IPS DF 4.7 (cell line): ENCODE data around the gene LAPTM5.

Source experiments
- DNase-seq: peaks from one replicate; pipeline ENCODE4 v3.0.0-alpha.2; 2013; ENCODE audit warnings: low spot score; ENCODE audit errors: extremely low read depth

LAPTM5 gene

GRCh38 chr1:30731109-30731805, 26.3 kb downstream of the LAPTM5 start:
- DNase-seq, result no peak

DNA sequence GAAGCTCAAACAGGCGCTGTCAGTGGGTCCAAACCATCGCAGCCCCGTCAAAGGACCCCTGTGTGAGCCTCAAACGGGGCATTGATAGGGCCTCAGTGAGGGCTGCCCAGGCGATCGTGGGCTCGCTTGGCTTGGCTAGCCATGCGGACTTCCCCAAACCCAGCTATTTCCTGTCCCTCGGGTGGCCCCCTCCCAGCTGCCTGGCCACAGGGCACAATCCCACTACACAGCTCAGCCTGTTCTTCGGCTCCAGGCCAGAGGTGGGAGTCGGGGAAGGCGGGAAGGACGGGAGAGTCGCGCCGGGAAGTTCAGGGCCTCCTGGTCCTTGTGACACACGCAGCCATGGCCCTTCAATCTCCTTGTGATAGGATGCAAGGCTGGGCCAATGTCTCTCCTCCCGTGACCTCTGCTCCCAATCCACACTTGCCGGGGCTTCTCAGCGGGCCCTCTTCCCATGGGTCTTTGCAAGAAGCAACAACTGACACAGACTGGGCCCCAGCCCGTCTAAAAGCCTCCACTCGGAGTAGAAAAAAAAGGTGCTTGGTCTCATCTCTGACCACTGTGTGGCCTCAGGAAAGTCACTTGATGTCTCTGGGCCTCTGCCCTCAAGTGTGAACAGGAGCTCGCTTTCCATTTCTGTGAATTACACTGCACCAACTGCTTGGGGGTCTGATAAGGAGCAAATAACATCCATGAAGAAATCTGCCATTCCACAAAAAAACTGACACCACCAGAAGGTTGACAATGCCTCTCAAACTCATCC, 27.0 kb downstream of the LAPTM5 start:
- DNase-seq, result no peak

- no peak for DNase-seq
These were observed 27.7 kb downstream of the LAPTM5 start for GRCh38 chr1:30729901-30730300.

GRCh38 chr1:30728832-30729638, 28.5 kb downstream of the LAPTM5 start:
- DNase-seq, result no peak

DNA sequence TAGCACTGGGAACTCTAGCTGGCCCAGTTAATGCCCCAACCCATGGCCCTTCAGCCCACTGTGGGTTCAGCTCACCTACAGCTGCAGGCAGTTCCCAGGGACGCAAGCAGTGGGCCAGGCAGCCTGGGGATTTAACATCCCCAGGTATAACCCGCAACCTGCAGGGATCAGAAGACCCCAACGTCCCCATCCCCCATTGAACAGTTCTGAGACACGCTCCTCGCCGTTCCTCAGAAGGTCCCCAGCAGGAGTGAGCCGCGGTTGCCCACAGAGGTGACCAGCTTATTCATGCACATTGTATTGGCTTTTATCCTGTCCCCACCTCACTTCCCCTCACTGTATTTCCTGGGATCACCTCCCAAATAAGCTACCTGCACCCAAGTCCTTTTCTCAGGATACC, 29.2 kb downstream of the LAPTM5 start:
- no peak for DNase-seq

- DNase-seq, result no peak
These were observed 29.8 kb downstream of the LAPTM5 start for GRCh38 chr1:30727824-30728223.

- no peak for DNase-seq
These were observed 30.5 kb downstream of the LAPTM5 start for GRCh38 chr1:30726773-30727684.

DNA sequence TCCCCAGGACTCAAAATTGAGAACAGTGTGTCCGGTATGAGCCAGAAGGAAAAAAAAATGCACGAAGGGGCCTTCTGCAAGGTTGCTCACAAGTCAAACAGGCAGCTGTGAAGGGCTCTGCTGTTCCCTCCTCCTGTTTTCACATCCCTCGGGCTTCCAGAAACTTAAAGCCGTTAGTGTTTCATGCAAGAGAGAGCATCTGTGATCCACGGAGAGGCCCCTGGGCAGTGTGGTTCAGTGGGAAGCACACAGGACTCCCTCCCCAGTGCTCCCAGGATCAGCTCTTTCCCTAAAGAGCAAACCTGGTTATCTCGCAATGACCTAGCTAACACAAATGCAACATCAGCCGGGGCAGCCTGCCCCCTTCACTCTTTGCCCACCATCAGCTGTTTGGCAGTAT, 31.3 kb downstream of the LAPTM5 start:
- DNase-seq, result no peak

GRCh38 chr1:30725450-30726095, 32.0 kb downstream of the LAPTM5 start:
- DNase-seq, result no peak

DNA sequence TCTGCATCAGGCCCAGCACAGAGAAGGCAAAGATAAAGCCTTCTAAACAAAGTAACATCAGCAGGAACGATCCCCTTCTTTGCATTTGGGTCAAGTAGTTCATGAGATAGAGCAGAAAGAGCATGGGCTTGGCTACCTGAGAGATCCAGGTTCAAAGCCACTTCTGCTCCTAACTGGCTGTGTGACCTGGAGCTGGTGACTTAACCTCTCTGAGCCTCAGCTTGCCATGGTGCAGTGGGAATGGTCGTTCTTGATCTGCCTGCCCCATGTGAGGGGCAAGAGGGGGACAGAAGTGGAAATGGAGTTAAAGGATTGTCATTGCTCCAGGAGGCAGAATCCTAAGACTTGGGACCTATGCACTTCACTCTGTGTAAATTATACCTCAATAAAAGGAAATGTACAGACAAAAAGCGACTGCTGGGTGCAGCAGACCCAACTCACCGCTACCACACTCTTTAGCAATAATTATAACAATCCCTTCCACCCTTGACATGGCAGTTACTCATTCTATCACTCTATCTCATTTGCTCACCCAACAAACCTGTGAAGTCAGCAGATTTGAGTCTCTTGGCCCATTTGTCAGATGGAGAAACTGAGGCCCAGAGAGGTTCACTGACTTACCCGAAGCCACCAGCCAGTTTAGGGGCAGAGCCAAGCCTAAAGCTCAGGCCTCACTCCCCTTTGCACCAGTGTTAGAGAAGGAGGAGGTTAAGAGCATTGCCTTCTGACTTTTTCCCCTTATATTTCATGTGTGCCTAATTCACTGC, 32.7 kb downstream of the LAPTM5 start:
- DNase-seq, result no peak

- no peak for DNase-seq
These were observed 33.4 kb downstream of the LAPTM5 start for GRCh38 chr1:30724175-30724574.

GRCh38 chr1:30723331-30723755, 34.2 kb downstream of the LAPTM5 start, which contains the start of gene MATN1:
Gene MATN1, minus strand, starts transcription at chr1:30723585. Its CDS starts 34 bp downstream, at chr1:30723551.
- no peak for DNase-seq

DNA sequence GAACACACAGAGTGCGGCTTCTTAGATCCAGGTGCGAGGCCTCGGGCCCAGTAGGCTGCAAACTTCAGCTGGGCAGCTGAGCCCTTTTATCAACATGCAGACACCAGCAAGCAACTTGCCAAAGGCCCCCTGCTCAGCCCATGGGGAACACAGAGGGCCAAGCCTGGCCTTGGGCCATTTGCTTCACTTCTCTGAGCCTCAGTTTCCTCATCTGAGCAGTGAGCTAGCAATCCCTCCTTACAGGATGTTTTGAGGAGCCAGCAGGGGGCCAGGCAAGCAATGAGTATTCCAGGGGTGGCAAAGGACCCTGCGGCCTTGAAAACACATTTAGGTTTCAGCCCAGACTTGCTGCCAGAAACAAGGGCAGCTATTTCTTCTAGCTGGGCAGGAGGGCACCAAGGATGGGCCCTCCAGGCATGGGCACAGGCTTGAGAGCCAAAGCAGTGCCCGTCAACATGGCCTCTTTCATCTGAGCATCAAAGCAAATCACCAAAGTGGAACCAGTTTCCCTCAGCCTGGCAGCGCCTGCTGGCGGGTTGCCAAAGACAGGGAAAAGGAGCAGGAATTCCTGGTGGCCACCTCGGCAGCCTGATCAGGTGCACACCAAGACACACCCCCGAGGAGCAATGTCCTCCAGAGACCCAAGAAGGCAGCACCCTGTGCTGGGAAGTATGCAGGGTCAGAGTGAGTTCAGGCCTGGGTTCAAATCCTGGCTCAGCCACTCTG, 35.6 kb downstream of the LAPTM5 start:
- no peak for DNase-seq

DNA sequence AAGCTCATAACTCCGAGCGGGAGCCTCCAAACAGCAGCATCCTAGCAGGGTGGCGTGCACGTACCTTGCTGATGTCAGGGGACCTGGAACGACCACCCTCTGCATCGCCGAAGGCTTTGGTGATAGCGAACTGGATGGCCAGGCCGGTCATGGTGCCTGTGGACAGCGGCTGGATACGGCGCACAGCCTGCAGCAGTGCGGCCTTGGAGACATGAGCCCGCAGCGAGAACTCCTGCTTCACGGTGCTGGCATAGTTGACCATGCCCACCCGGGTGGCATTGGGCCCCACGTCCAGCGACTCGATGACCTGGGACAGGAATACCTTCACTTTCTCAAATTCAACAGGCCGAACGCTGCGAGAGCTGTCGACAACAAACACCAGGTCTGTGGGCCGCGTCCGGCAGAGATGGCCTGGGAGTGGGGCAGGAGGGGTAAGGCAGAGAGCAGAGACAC, 36.2 kb downstream of the LAPTM5 start:
- no peak for DNase-seq

DNA sequence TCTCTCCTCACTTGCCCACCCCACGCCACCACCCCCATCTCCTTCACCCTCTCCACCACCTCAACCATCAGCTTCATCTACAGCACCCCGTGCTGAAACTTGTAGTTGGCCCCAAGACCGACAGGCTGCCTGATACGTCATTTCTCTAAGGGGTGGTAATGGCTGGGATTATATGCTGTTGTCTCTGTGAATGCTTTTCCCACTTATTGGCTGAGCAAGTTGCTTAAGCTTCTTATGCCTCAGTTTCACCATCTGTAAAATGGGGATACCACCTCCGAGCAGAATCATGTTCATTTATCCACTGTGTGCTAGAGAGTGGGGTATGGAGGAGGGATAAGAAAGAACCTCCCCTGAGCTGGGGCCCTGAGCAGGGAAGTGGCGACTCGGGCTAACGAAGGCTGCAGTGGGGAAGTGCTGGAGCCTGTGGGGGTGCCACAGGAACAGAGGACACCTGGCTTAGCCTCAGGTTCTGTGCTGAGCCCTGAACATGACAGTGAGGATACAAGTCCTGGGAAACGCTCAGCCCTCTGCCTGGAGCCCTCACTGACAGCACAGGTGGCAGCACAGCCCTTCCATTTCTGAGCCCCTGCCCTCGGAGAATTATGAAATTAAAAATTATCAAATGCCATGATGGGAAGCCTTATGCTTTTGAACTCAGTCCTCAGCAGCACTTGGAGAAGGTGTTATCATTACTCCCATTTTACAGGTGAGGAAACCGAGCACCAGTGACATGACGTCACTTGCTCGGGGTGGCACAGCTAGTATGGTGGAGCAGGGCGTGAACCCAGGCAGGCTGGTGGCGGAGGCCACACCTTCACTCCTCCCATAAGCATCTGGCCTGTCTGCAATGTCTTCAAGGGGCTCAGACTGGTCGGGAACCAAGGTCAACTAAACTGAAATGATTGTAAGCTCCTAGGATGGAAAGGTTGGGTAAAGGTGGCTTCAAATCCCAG, 37.0 kb downstream of the LAPTM5 start:
- DNase-seq, result no peak

DNA sequence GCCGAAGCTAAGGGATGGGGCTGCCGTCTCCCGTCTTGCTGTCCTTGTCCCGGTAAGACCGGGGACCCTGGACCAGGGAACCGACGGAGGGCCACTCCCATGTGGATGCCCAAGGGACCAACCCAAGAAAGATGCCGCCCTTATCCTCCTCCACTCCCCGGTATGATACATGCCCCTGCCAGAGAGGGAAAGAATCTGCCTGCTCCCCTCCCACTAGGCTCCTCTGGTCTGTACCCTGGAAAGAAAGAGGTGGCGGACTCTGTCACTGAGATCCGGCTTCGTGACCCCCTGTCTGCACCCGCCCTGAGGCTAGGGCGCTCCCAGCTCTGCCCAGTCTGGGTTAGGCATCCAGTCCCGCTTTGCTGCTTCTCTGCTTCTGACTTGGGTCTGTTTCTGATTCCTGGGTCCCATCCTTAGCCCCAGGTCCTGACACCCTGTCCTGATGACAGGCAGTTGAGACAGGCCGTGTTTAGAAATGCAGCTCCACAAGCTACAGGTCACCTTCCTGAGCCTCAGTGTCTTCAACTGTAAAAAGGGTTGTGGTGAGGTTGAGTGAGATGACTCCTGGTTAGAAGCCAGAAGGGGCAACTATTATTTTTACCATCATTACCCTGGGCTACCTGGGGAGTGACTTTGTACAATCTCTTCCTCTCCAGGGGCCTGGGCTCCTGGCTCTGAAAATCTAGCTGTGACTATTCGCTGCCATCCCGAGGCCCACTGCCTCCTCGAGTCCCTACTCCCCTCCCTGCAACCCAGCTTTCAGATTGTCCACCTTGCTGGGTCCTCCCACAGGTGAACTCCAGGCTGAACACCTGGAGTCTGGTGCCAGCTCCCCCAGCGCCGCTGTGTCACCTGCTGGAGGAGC, 37.9 kb downstream of the LAPTM5 start:
- DNase-seq, result no peak
